Measurements from ENCODE around the gene VPS33B.

The VPS33B gene

GRCh38 chr15:90974216-90974615, 48.2 kb downstream of the VPS33B start:
- no peak for TF ChIP-seq CTCF (IDR thresholded peaks at IDR 0.05; ENCODE audit: extremely low read depth, missing control alignments)
- no peak for DNase-seq (ENCODE audit: low spot score)

GRCh38 chr15:90972133-90972532, 50.3 kb downstream of the VPS33B start:
- no peak for TF ChIP-seq CTCF (IDR thresholded peaks at IDR 0.05; ENCODE audit: extremely low read depth, missing control alignments)
- no peak for DNase-seq (ENCODE audit: low spot score)

GRCh38 chr15:90970274-90970673, 52.1 kb downstream of the VPS33B start:
- no peak for TF ChIP-seq CTCF (IDR thresholded peaks at IDR 0.05; ENCODE audit: extremely low read depth, missing control alignments)
- DNase-seq (ENCODE audit: low spot score) = no peak

- no peak for TF ChIP-seq CTCF (IDR thresholded peaks at IDR 0.05; ENCODE audit: extremely low read depth, missing control alignments)
- no peak for DNase-seq (ENCODE audit: low spot score)
Observed at GRCh38 chr15:90968434-90968833, 54.0 kb downstream of the VPS33B start.

DNA sequence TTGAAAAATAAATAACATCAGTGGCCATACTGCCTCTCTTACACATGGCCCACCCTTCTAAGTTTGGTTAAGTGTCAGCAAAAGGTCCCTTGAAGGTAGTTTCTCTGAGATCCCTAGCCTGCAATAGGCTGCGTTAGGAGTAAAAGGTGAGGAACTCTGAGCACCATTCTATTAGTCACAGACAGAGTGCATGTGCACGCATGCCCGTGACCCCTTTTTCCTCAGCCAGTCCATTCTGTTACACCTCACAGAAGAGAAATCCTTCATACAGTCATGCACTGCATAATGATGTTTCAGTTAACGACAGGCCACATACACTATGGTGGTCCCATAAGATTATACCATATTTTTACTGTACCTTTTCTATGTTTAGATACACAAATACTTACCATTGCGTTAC, 55.2 kb downstream of the VPS33B start:
- no peak for TF ChIP-seq CTCF (IDR thresholded peaks at IDR 0.05; ENCODE audit: extremely low read depth, missing control alignments)
- DNase-seq (ENCODE audit: low spot score) = no peak

GRCh38 chr15:90966262-90966661, 56.1 kb downstream of the VPS33B start:
- no peak for DNase-seq (ENCODE audit: low spot score)
- TF ChIP-seq CTCF (IDR thresholded peaks at IDR 0.05; ENCODE audit: extremely low read depth, missing control alignments) = no peak

DNA sequence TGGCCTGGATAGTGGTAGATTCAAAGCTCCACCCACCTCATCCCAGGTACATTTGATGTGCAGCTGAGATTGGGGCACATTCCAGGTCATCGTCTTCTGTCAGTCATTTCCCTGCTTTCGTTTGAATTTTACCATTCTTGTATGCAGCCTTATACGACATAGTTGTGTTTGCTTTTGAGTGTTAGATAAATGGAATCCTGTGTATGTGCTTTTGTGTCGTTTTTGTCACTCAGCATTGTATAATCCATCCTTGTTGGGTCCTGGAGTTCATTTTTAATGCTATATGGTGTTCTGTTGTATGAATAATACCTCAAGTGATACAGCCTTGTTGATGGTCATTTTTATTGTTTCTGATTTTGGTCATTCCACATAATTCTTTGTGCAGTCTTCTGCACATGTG, 60.4 kb downstream of the VPS33B start:
- TF ChIP-seq CTCF (IDR thresholded peaks at IDR 0.05; ENCODE audit: extremely low read depth, missing control alignments) = no peak
- no peak for DNase-seq (ENCODE audit: low spot score)
